HG02763 (cell line): ENCODE data around the gene PPP1R37.

Experiments
- ATAC-seq: cut with Tn5 transposase; IDR thresholded peaks from one replicate; pipeline ENCODE4 v1.9.1; 2021; ENCODE audit warnings: mild to moderate bottlenecking, moderate library complexity; ENCODE audit not compliant: unreplicated experiment

PPP1R37 gene

GRCh38 chr19:45150751-45151281 lies 57.8 kb downstream of the PPP1R37 start:
- no peak for ATAC-seq

GRCh38 chr19:45151320-45151719 lies 58.3 kb downstream of the PPP1R37 start:
- no peak for ATAC-seq

GRCh38 chr19:45151821-45152503 lies 59.0 kb downstream of the PPP1R37 start:
- no peak for ATAC-seq

- no peak for ATAC-seq
Measured at GRCh38 chr19:45152504-45153338, 59.7 kb downstream of the PPP1R37 start.

GRCh38 chr19:45153339-45154063 lies 60.5 kb downstream of the PPP1R37 start:
- no peak for ATAC-seq

GRCh38 chr19:45154064-45154827 lies 61.3 kb downstream of the PPP1R37 start:
- no peak for ATAC-seq

- ATAC-seq: no peak
Measured at GRCh38 chr19:45156011-45156630, 63.1 kb downstream of the PPP1R37 start.

- ATAC-seq: no peak
Measured at GRCh38 chr19:45156751-45157150, 63.8 kb downstream of the PPP1R37 start.

- ATAC-seq: no peak
Measured at GRCh38 chr19:45158503-45159209, 65.7 kb downstream of the PPP1R37 start.

- ATAC-seq: no peak
Measured at GRCh38 chr19:45159210-45159970, 66.4 kb downstream of the PPP1R37 start.

GRCh38 chr19:45159971-45160324 lies 67.0 kb downstream of the PPP1R37 start:
- no peak for ATAC-seq

- no peak for ATAC-seq
Measured at GRCh38 chr19:45160870-45161737, 68.1 kb downstream of the PPP1R37 start, which contains the start of gene NKPD1. Gene NKPD1 (minus strand): TSS chr19:45160982. CDS start chr19:45160150, 832 bp downstream.

- ATAC-seq: no peak
Measured at GRCh38 chr19:45161738-45162607, 69.0 kb downstream of the PPP1R37 start.

- no peak for ATAC-seq
Measured at GRCh38 chr19:45162608-45163143, 69.7 kb downstream of the PPP1R37 start.

GRCh38 chr19:45163156-45163555 lies 70.2 kb downstream of the PPP1R37 start:
- ATAC-seq: no peak

- no peak for ATAC-seq
Measured at GRCh38 chr19:45163751-45164460, 70.9 kb downstream of the PPP1R37 start.
